H9 (cell line): ENCODE measurements around the gene THTPA. TPM values are rescaled to one million over a fixed set of nuclear protein-coding genes. Genes with fewer than 3 reads are reported as not detected.

Source experiments
- DNase-seq: peaks from one replicate; pipeline ENCODE4 v3.0.0-alpha.2; 2017
- H2AFZ ChIP-seq: one replicate; pipeline ENCODE4 v1.6.1; 2013; ENCODE audit warnings: mild to moderate bottlenecking, low read length, control low read depth, moderate library complexity
- H2AK5ac ChIP-seq: 2 replicates; pipeline ENCODE4 v1.6.1; 2013; ENCODE audit warnings: low read length, control low read depth, mixed read lengths; ENCODE audit not compliant: insufficient read length
- H2BK120ac ChIP-seq: one replicate; pipeline ENCODE4 v1.6.1; 2013; ENCODE audit warnings: low read depth, mild to moderate bottlenecking, low read length, control low read depth, inconsistent platforms; ENCODE audit not compliant: poor library complexity, severe bottlenecking
- H2BK12ac ChIP-seq: 2 replicates; pipeline ENCODE4 v1.6.1; 2013; ENCODE audit warnings: low read length, control low read depth, mixed read lengths, low read depth; ENCODE audit not compliant: insufficient read length
- H2BK15ac ChIP-seq: 2 replicates; pipeline ENCODE4 v1.6.1; 2013; ENCODE audit warnings: low read depth, low read length, control low read depth
- H2BK20ac ChIP-seq: one replicate; pipeline ENCODE4 v1.6.1; 2013; ENCODE audit warnings: low read depth, mild to moderate bottlenecking, low read length, control low read depth, inconsistent platforms; ENCODE audit not compliant: poor library complexity, severe bottlenecking
- H2BK5ac ChIP-seq: 2 replicates; pipeline ENCODE4 v1.6.1; 2013; ENCODE audit warnings: low read length, control low read depth, mixed read lengths; ENCODE audit not compliant: insufficient read length
- H3K14ac ChIP-seq: 2 replicates; pipeline ENCODE4 v1.6.1; 2013; ENCODE audit warnings: low read length, control low read depth; ENCODE audit not compliant: insufficient read depth
- H3K18ac ChIP-seq: 2 replicates; pipeline ENCODE4 v1.6.1; 2013; ENCODE audit warnings: low read depth, mild to moderate bottlenecking, mixed read lengths, low read length, control low read depth; ENCODE audit not compliant: insufficient read length
- H3K23ac ChIP-seq: 2 replicates; pipeline ENCODE4 v1.6.1; 2013; ENCODE audit warnings: low read length, control low read depth, mixed read lengths, low read depth; ENCODE audit not compliant: insufficient read length
- H3K23me2 ChIP-seq: 2 replicates; pipeline ENCODE4 v1.6.1; 2013; ENCODE audit warnings: low read depth, mild to moderate bottlenecking, mixed read lengths, low read length, control low read depth; ENCODE audit not compliant: insufficient read length, poor library complexity, severe bottlenecking
- H3K27ac ChIP-seq: 2 replicates; pipeline ENCODE4 v1.5.1; 2013; ENCODE audit warnings: low read length, control low read depth, mixed read lengths, low read depth; ENCODE audit not compliant: insufficient read length
- H3K27me3 ChIP-seq: 2 replicates; pipeline ENCODE4 v1.6.1; 2013; ENCODE audit warnings: low read length, control low read depth, inconsistent platforms; ENCODE audit not compliant: insufficient read depth
- H3K4ac ChIP-seq: 2 replicates; pipeline ENCODE4 v1.6.1; 2013; ENCODE audit warnings: low read depth, mild to moderate bottlenecking, control low read depth, inconsistent platforms, low read length, moderate library complexity
- H3K4me1 ChIP-seq: 2 replicates; pipeline ENCODE4 v1.6.1; 2013; ENCODE audit warnings: low read length, control low read depth, inconsistent platforms; ENCODE audit not compliant: insufficient read depth
- H3K4me2 ChIP-seq: 2 replicates; pipeline ENCODE4 v1.6.1; 2013; ENCODE audit warnings: low read length, control low read depth, mixed read lengths; ENCODE audit not compliant: insufficient read length, insufficient read depth
- H3K56ac ChIP-seq: 2 replicates; pipeline ENCODE4 v1.6.1; 2013; ENCODE audit warnings: low read depth, mild to moderate bottlenecking, mixed read lengths, low read length, control low read depth; ENCODE audit not compliant: insufficient read length
- H3K79me1 ChIP-seq: 2 replicates; pipeline ENCODE4 v1.6.1; 2013; ENCODE audit warnings: low read depth, mild to moderate bottlenecking, moderate library complexity, low read length, control low read depth, inconsistent platforms; ENCODE audit not compliant: insufficient read depth, poor library complexity, severe bottlenecking
- H3K79me2 ChIP-seq: 2 replicates; pipeline ENCODE4 v1.6.1; 2013; ENCODE audit warnings: low read length, control low read depth, inconsistent platforms; ENCODE audit not compliant: insufficient read depth
- H3K9ac ChIP-seq: 2 replicates; pipeline ENCODE4 v1.6.1; 2013; ENCODE audit warnings: low read length, control low read depth, mixed read lengths; ENCODE audit not compliant: insufficient read length; ENCODE audit errors: extremely low read depth
- H3K9me3 ChIP-seq: one replicate; pipeline ENCODE4 v1.6.1; 2013; ENCODE audit warnings: low read depth, low read length, inconsistent platforms; ENCODE audit not compliant: control insufficient read depth
- H3T11ph ChIP-seq: one replicate; pipeline ENCODE4 v1.6.1; 2013; ENCODE audit warnings: mild to moderate bottlenecking, low read length, control low read depth, inconsistent platforms
- H4K20me1 ChIP-seq: one replicate; pipeline ENCODE4 v1.6.1; 2013; ENCODE audit not compliant: control insufficient read depth, insufficient read length, insufficient read depth
- H4K5ac ChIP-seq: 2 replicates; pipeline ENCODE4 v1.6.1; 2013; ENCODE audit warnings: low read depth, mild to moderate bottlenecking, mixed read lengths, low read length, control low read depth; ENCODE audit not compliant: insufficient read length
- H4K8ac ChIP-seq: replicated peaks from 2 replicates; pipeline ENCODE4 v1.6.1; 2013; ENCODE audit warnings: low read length, control low read depth, mixed read lengths, low read depth; ENCODE audit not compliant: insufficient read length
- H4K91ac ChIP-seq: 2 replicates; pipeline ENCODE4 v1.6.1; 2013; ENCODE audit warnings: low read depth, mild to moderate bottlenecking, moderate library complexity, mixed read lengths, low read length, control low read depth; ENCODE audit not compliant: insufficient read length
- H3K27ac Mint-ChIP-seq, 3 experiments: 2 replicates in 2 of 3; 3 replicates in 1 of 3; pipeline ENCODE4 v1.8.0; 2020 to 2021; ENCODE audit warnings: mixed read lengths in 3 of 3, mild to moderate bottlenecking in 1 of 3, moderate library complexity in 1 of 3
- H3K27me3 Mint-ChIP-seq: 2 replicates; pipeline ENCODE4 v1.8.0; 2021; ENCODE audit warnings: low read depth, mild to moderate bottlenecking, moderate library complexity, mixed read lengths
- H3K36me3 Mint-ChIP-seq, 3 experiments: 2 replicates in 2 of 3; 3 replicates in 1 of 3; pipeline ENCODE4 v1.8.0; 2020 to 2021; ENCODE audit warnings: low read depth in 3 of 3, mixed read lengths in 3 of 3; ENCODE audit not compliant: insufficient read depth in 1 of 3
- H3K4me1 Mint-ChIP-seq, 2 experiments: 2 replicates each; pipeline ENCODE4 v1.8.0; 2020; ENCODE audit warnings: mixed read lengths in 2 of 2
- H3K4me3 Mint-ChIP-seq, 2 experiments: 2 replicates in 1 of 2; 3 replicates in 1 of 2; pipeline ENCODE4 v1.8.0; 2020 to 2021; ENCODE audit warnings: mild to moderate bottlenecking in 2 of 2, mixed read lengths in 2 of 2, moderate library complexity in 1 of 2
- H3K9me3 Mint-ChIP-seq, 2 experiments: 2 replicates in 1 of 2; 3 replicates in 1 of 2; pipeline ENCODE4 v1.8.0; 2020; ENCODE audit warnings: mild to moderate bottlenecking in 2 of 2, mixed read lengths in 2 of 2, moderate library complexity in 1 of 2
- WGBS: extraction: QIAGEN DNeasy Blood & Tissue Kit; methylation state at CpG from one replicate; pipeline ENCODE4 v1.1.7; 2013; ENCODE audit warnings: missing lambda C conversion rate, low lambda C conversion rate, mixed read lengths; ENCODE audit not compliant: insufficient read length; ENCODE audit errors: extremely low coverage; 5-methylcytosine and 5-hydroxymethylcytosine counted together
- total RNA-seq: library from RNA; stranded (reverse); gene quantifications from 2 replicates; pipeline ENCODE4 v1.2.1, GENCODE V29; 2021
- TF ChIP-seq, protein P1 (sequence below): fragments of 200-600 bp; sonication (generic); conservative IDR thresholded peaks from 3 replicates; pipeline ENCODE4 v1.8.0; 2021; ENCODE audit warnings: antibody characterized with exemption, mild to moderate bottlenecking

THTPA gene
- total RNA-seq, 1 experiment from 2014 or later: 15.6 TPM

DNA sequence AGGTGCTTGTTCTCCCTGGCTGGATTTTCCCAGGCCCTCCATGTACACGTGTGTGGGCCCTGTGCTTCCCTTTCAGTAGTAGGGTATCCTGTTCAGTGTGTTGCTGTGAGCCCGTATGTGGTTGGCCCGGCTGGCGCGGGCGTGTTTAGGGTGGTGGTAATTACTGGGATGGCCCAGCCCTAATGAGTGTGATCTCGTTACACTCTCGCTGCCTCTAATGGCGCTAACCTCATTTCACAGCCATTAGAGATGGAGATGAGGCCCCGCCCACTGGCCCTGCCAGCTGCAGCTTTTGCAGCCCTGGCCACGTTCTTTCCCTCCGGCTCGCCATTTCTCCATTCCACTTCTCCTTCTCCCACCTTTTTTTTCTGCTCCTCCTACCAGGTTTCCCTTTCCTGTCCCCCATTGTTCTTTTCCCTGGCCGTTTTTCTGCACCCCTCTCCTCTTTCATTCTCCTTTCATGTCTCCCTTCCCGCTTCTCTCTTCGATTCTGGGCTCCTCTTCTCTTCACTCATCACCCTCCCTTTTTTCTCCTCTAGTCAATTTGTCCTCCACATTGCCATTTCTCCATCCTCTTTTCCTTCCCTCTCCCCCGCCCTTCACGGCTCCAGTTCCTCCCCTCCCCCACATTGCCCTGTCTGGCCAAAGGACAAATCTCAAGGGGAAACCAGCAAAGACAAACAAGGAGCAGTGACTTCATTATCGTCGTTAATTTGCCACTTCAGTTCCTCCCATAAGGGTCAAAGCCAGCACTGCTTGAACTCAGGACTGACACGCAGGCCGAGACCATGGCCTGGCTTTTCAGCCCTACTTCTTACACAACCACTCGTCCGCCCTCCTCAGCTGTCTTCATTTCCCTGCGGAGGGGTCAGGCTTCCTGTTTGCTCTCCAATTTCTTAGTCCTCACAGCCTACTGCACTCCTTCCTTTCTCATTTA lies 11.3 kb upstream of the THTPA start:
- TF ChIP-seq, protein P1, sequence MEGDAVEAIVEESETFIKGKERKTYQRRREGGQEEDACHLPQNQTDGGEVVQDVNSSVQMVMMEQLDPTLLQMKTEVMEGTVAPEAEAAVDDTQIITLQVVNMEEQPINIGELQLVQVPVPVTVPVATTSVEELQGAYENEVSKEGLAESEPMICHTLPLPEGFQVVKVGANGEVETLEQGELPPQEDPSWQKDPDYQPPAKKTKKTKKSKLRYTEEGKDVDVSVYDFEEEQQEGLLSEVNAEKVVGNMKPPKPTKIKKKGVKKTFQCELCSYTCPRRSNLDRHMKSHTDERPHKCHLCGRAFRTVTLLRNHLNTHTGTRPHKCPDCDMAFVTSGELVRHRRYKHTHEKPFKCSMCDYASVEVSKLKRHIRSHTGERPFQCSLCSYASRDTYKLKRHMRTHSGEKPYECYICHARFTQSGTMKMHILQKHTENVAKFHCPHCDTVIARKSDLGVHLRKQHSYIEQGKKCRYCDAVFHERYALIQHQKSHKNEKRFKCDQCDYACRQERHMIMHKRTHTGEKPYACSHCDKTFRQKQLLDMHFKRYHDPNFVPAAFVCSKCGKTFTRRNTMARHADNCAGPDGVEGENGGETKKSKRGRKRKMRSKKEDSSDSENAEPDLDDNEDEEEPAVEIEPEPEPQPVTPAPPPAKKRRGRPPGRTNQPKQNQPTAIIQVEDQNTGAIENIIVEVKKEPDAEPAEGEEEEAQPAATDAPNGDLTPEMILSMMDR: no peak
- Histone ChIP-seq H3K23ac (no peak overlapping the region), H2BK12ac (no peak overlapping the region), H3K14ac (peak overlapping the region; percentile 90; the same call in 1 of the 2 replicates), H3K4me2 (peak overlapping the region; percentile 45), H3K27ac (peak overlapping the region; percentile 87), H2BK20ac (no peak overlapping the region), H3K79me2 (peaks cover 4% of the 10 kb centered on the region; the same call in 1 of the 2 replicates), H4K8ac (no peak overlapping the region), H2BK15ac (no peak overlapping the region), H3K23me2 (peaks cover 3% of the 10 kb centered on the region), H3K56ac (no peak overlapping the region), H2AK5ac (no peak overlapping the region), H2BK120ac (no peak overlapping the region), H3K4ac (no peak overlapping the region), H2BK5ac (peak overlapping the region; percentile 30), H4K5ac (peak overlapping the region; percentile 60), H3K27me3 (no peaks in the 10 kb centered on the region), H4K91ac (no peak overlapping the region), H3K18ac (peak overlapping the region; percentile 72), H3K79me1 (no peaks in the 10 kb centered on the region), H3K4me1 (peaks cover 45% of the 10 kb centered on the region; the same call in 1 of the 2 replicates), H3K9ac (peak overlapping the region; percentile 36), H4K20me1 (no peaks in the 10 kb centered on the region), H2AFZ (no peak overlapping the region), H3T11ph (peak overlapping the region; percentile 21), H3K9me3 (no peaks in the 10 kb centered on the region)
- Mint-ChIP-seq H3K27ac (peak overlapping the region; percentile 95 to 98 (median 95)), H3K4me3 (peak overlapping the region; percentile 54 to 57), H3K36me3 (peaks cover 13 to 30% (median 13%) of the 10 kb centered on the region in 3 experiments; a peak in 6 of 7 replicates), H3K9me3 (no peaks in the 10 kb centered on the region), H3K4me1 (peaks cover 20 to 24% of the 10 kb centered on the region in 2 experiments), H3K27me3 (no peaks in the 10 kb centered on the region; the same call in 1 of the 2 replicates)
- WGBS: no CpG with 5 or more reads among the region's 25 CpGs
- DNase-seq: peak; percentile 91
